T-helper 17 cell (primary cell): ENCODE data around the gene MAN1C1. TPM values are rescaled to one million over a fixed set of nuclear protein-coding genes. Genes with fewer than 3 reads are reported as not detected.
A peak's percentile ranks its signal among the peaks of the same experiment; 100 is the strongest.

ENCODE experiments used
- ATAC-seq: fragments of 150-1000 bp; cut with Tn5 transposase; 2 replicates; pipeline ENCODE4 v1.10.0; 2021; ENCODE audit warnings: mild to moderate bottlenecking, moderate library complexity
- DNase-seq, 3 donors: peaks; one replicate each; pipeline versions ENCODE4 v3.0.0 to v3.0.0-alpha.2; 2020 to 2021
- H3K9me3 ChIP-seq: one replicate; pipeline ENCODE4 v1.7.0; 2013; ENCODE audit warnings: low read length, mild to moderate bottlenecking; ENCODE audit not compliant: control insufficient read depth, poor library complexity, severe bottlenecking
- H3K27ac Mint-ChIP-seq: one replicate; pipeline ENCODE4 v1.8.0; 2022; ENCODE audit warnings: mild to moderate bottlenecking, moderate library complexity, mixed read lengths
- H3K27me3 Mint-ChIP-seq: one replicate; pipeline ENCODE4 v1.8.0; 2022; ENCODE audit warnings: mixed read lengths
- H3K36me3 Mint-ChIP-seq: one replicate; pipeline ENCODE4 v1.8.0; 2022; ENCODE audit warnings: low read depth, mixed read lengths
- H3K4me1 Mint-ChIP-seq: one replicate; pipeline ENCODE4 v1.8.0; 2022; ENCODE audit warnings: mild to moderate bottlenecking, mixed read lengths
- H3K4me3 Mint-ChIP-seq: one replicate; pipeline ENCODE4 v1.8.0; 2022; ENCODE audit warnings: mild to moderate bottlenecking, moderate library complexity, mixed read lengths
- total RNA-seq, 4 donors: library from RNA in 2 of 4; stranded (reverse) in 2 of 4; gene quantifications; one replicate each; pipeline ENCODE4 v1.2.3 and lab custom pipeline; 2022 to 2026

The MAN1C1 gene
- total RNA-seq (10 to 100 TPM; 16.9 to 27.3 TPM), total RNA-seq (lab: John Stamatoyannopoulos, UW) (42.7 to 67.0 reads per million in 2 donors)

DNA sequence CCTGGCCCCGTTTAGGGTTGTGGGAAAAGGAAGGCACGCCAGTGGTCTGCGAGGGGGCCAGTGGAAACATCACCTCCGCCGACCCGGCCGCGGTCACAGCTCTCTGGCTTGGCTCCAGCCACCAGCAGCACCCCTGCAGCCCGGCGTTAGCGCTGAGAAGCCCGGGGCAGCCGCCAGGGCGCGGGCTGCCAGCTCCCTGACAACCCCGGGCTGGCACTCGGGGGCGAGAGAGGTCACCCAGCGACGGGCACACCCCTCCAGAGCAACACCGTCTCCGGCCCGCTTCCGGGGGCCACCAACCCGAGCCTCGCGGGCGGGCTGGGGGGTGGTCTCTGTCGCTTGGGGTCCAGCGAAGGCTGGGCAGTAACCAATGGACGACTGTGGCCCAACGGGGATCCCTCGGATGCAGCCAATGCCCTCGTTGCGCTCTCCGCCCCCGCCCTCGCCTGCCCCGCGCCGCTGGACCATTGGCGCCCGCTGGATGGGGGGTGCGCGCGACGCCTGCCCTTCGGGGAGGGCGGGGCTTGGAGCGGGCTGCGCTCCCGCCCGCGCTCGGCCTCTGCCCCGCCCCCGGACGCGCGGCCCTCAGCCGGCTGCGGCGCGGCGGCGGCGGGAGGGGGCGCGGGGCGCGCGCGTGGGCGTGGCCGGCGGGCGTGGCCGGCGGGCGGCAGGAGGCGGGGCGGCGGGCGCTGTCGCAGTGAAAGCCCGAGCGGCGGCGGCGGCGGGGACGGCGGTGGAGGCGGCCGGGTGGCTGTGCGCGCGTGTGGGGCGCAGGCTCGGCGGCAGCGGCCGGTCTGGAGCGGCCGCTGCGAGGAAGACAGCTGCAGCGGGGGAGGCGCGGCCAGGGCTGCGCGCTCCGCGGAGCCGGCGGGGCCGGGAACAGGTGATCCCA lies at the start of gene MAN1C1:
Gene MAN1C1 (plus strand): TSS at position 697 of the 892 bp plus-strand sequence. CDS start 1,007 bp downstream, outside the sequence.
- DNase-seq, result peak; percentile 85 to 86 (median 85)

DNA sequence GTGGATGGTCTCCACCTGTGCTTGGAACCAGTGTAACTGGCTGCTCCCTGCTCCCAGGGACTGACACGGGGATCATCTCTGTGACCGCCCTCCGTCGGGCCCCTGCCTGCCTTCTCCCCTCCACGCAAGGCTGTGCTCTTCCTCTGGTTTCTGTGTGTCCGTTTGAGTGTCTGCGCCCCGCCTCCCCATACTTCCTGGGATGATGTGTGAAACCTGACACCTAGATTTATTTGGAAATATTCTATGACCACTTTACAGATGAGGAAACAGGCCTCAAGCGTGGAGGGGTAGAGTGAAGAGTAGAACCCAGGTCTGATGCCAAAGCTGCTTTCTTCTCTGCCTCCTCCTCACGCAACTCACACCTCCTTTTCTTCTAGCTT lies 48.9 kb upstream of the MAN1C1 start:
- Mint-ChIP-seq H3K36me3 (peaks cover 3% of the 10 kb centered on the region), H3K27me3 (no peaks in the 10 kb centered on the region), H3K4me3 (no peak overlapping the region), H3K27ac (peak overlapping the region; percentile 95), H3K4me1 (peaks cover 43% of the 10 kb centered on the region)
- ATAC-seq (no peak), DNase-seq (no peak)
- no peaks in the 10 kb centered on the region for H3K9me3 ChIP-seq

More for the DNA sequence above, at the start of gene MAN1C1:
- peak; percentile 81 for ATAC-seq
- Mint-ChIP-seq H3K4me3 (peak within 1 kb of the TSS; percentile 96), H3K4me1 (peaks cover 47% of the 10 kb centered on the region), H3K27ac (peak within 1 kb of the TSS; percentile 51), H3K27me3 (peaks cover 6% of the 10 kb centered on the region), H3K36me3 (peaks cover 2% of the 10 kb centered on the region)
- H3K9me3 ChIP-seq, result no peaks in the 10 kb centered on the region

GRCh38 chr1:25568090-25568833 lies 48.3 kb upstream of the MAN1C1 start:
- H3K9me3 ChIP-seq, result no peaks in the 10 kb centered on the region
- Mint-ChIP-seq H3K36me3 (no peaks in the 10 kb centered on the region), H3K27me3 (no peaks in the 10 kb centered on the region), H3K4me1 (peaks cover 45% of the 10 kb centered on the region), H3K4me3 (no peak overlapping the region), H3K27ac (peak overlapping the region; percentile 95)
- ATAC-seq, result no peak
- no peak for DNase-seq

DNA sequence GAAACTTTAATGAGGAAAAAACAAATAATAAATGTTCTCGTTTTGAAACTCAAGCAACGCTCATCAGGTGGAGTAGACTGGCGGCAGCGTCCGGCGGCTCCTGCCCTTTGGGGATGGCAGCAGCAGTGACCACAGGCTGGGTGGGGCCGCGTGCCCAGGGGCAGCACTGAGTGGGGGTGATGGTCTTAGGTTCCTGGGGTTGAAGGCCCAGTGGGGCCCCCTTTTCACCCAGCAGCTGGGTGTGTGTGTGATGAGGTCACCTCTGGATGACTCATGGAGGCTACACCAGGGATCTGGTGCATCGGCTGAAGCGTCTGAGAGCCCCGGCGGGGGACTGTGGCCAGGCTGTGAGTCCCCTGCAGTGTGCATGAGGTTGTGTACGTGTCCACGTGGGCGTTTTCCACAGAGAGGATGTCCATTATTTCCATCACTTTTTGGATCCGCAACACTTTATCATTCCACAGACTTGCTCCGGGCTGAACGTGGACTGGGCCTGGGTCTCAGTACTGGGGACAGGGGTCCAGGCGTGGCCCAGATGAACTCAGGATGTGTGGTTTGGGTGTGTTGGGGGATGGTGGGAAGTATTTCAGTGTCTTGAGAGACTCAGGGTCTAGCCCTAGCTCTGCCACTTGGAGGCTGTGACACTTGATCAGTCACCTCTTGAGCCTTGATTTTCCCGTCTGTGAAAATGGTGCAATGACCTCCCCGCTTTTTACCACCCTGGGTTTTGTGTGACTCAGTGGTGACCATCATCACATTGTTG lies 47.6 kb upstream of the MAN1C1 start:
- Mint-ChIP-seq H3K4me1 (peaks cover 46% of the 10 kb centered on the region), H3K36me3 (no peaks in the 10 kb centered on the region), H3K27ac (peak overlapping the region; percentile 95), H3K4me3 (no peak overlapping the region), H3K27me3 (no peaks in the 10 kb centered on the region)
- ATAC-seq (no peak), DNase-seq (no peak)
- no peaks in the 10 kb centered on the region for H3K9me3 ChIP-seq

DNA sequence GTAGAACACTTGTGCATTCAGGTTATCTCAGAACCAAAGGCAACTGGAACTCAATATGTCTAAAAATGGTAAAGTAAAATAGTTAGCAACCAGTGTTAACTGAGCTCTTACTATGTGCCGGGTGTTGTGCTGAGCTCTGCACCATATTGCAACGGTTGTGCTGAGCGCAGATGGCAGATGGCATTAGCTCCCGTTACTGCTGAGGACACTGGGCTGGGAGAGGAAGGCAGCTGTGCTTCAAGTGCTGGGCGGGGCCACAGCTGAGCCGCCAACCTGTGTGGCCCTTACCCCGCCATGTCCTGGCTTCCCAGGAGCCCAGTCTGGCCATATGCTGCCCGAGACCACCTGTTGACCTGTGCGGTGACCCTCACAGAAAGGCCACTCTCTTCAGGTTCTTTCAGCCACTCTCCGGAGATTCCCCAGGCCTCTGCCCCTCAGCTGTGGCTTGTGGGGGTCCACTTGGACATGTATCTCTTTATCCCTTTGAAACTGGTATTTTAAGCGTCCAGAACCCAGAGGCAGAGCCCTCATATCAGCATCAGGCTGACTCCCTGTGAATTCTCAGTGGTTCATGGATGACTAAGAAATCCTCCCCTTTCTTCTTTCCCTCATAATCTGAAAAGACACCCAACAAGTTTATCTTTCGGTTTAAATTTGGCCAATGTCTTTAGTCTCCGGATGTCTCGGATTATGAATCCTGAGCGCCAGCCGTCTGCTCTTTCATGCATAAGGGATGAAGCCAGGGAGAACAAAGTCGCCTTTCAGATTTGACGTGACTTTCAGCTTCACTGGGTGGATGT lies 46.8 kb upstream of the MAN1C1 start:
- H3K9me3 ChIP-seq, result no peaks in the 10 kb centered on the region
- peaks cover 43% of the 10 kb centered on the region for H3K4me1 Mint-ChIP-seq
- H3K27ac Mint-ChIP-seq, result peak overlapping the region; percentile 95
- ATAC-seq, result no peak
- H3K27me3 Mint-ChIP-seq, result no peaks in the 10 kb centered on the region
- H3K36me3 Mint-ChIP-seq, result no peaks in the 10 kb centered on the region
- H3K4me3 Mint-ChIP-seq, result no peak overlapping the region
- no peak for DNase-seq

- no peak overlapping the region for H3K4me3 Mint-ChIP-seq
- no peaks in the 10 kb centered on the region for H3K36me3 Mint-ChIP-seq
- no peaks in the 10 kb centered on the region for H3K27me3 Mint-ChIP-seq
- no peak overlapping the region for H3K27ac Mint-ChIP-seq
- ATAC-seq, result no peak
- no peak for DNase-seq
- H3K4me1 Mint-ChIP-seq, result peaks cover 37% of the 10 kb centered on the region
- H3K9me3 ChIP-seq, result no peaks in the 10 kb centered on the region
Observed at GRCh38 chr1:25570798-25571521, 45.6 kb upstream of the MAN1C1 start.

- Mint-ChIP-seq H3K4me1 (peaks cover 31% of the 10 kb centered on the region), H3K27ac (no peak overlapping the region), H3K36me3 (no peaks in the 10 kb centered on the region), H3K27me3 (no peaks in the 10 kb centered on the region), H3K4me3 (peak overlapping the region; percentile 47)
- no peaks in the 10 kb centered on the region for H3K9me3 ChIP-seq
- ATAC-seq (no peak), DNase-seq (no peak)
Observed at GRCh38 chr1:25571522-25571970, 45.0 kb upstream of the MAN1C1 start.

DNA sequence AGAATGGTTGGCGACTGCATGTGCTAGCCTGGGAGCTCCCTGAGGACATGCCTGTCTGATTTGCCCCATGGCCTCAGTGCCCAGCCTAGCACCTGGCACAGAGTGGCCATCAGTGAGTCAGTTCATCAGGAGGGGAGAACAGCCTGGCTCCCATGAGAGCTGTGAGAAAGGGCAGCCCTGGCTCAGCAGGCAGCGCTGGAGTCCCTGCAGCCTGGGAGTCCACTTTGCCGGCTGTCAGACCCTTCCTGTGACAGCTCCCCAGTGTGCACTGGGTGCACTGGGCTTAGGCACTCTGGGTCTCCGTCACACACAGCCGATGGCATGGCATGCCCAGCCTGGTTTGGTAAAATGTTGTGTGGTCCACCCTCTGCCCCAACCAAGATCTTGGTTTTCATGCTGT lies 44.5 kb upstream of the MAN1C1 start:
- H3K4me3 Mint-ChIP-seq, result no peak overlapping the region
- no peaks in the 10 kb centered on the region for H3K36me3 Mint-ChIP-seq
- DNase-seq, result no peak
- no peak for ATAC-seq
- no peak overlapping the region for H3K27ac Mint-ChIP-seq
- no peaks in the 10 kb centered on the region for H3K9me3 ChIP-seq
- no peaks in the 10 kb centered on the region for H3K27me3 Mint-ChIP-seq
- peaks cover 28% of the 10 kb centered on the region for H3K4me1 Mint-ChIP-seq

- no peaks in the 10 kb centered on the region for H3K9me3 ChIP-seq
- H3K36me3 Mint-ChIP-seq, result peaks cover 2% of the 10 kb centered on the region
- ATAC-seq, result peak; percentile 79
- H3K27me3 Mint-ChIP-seq, result no peaks in the 10 kb centered on the region
- DNase-seq, result peak in 2 of 3 donors; percentile 21 to 38
- H3K4me1 Mint-ChIP-seq, result peaks cover 27% of the 10 kb centered on the region
- H3K4me3 Mint-ChIP-seq, result no peak overlapping the region
- H3K27ac Mint-ChIP-seq, result no peak overlapping the region
Observed at GRCh38 chr1:25572708-25573590, 43.6 kb upstream of the MAN1C1 start.

DNA sequence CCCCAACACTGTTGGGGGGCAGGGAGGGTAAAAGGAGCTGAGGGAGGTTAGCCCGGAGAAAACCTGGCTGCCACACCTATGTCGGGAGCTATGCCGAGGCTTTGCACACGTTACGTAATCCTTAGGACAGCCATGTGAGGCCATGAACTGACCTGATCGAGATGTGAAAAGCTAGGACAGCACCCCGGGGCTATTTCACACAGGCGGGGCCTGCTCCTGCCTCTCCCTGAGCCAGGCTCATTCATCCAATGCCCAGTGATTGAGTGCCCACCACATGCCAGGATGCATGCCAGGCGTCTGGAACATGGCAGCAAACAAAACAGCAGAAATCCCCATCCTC lies 43.0 kb upstream of the MAN1C1 start:
- Mint-ChIP-seq H3K27ac (no peak overlapping the region), H3K4me3 (no peak overlapping the region), H3K4me1 (peaks cover 22% of the 10 kb centered on the region), H3K27me3 (no peaks in the 10 kb centered on the region), H3K36me3 (peaks cover 2% of the 10 kb centered on the region)
- no peaks in the 10 kb centered on the region for H3K9me3 ChIP-seq
- DNase-seq (no peak), ATAC-seq (no peak)

DNA sequence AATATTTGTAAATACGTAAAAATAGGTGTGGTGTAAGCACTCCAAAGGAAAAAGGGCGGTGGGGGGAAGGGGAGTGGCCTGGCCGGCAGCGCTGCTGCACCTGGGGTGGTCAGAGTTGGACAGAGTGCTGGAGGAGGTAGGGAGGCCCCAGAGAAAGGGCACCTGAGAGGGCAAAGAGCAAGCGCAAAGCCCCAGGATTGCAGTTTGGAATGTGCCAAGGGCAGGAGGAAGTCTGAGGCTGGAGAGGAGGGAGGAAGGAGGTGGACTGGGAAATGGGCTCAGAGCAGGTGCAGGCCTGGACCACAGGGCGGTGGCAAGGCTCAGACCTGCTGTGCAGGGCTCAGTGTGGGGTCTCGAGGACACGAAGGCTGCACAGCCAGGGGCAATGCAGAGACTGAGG lies 42.6 kb upstream of the MAN1C1 start:
- no peak for DNase-seq

More for the DNA sequence above, 42.6 kb upstream of the MAN1C1 start:
- H3K27ac Mint-ChIP-seq, result no peak overlapping the region
- no peak overlapping the region for H3K4me3 Mint-ChIP-seq
- no peaks in the 10 kb centered on the region for H3K27me3 Mint-ChIP-seq
- no peak for ATAC-seq
- peaks cover 2% of the 10 kb centered on the region for H3K36me3 Mint-ChIP-seq
- peaks cover 20% of the 10 kb centered on the region for H3K4me1 Mint-ChIP-seq
- H3K9me3 ChIP-seq, result no peaks in the 10 kb centered on the region
